Stimulated activated CD8-positive, alpha-beta memory T cell treated with anti-CD3 and anti-CD28 coated beads, Interleukin-4, amount 100 ng/mL, for 4 hours (primary cell): ENCODE data around the gene GALM.

Source experiments
- DNase-seq, 2 donors: peaks; one replicate each; pipeline ENCODE4 v3.0.0-alpha.2; 2020; ENCODE audit warnings: low read depth in 2 of 2, low spot score in 1 of 2

GALM gene

DNA sequence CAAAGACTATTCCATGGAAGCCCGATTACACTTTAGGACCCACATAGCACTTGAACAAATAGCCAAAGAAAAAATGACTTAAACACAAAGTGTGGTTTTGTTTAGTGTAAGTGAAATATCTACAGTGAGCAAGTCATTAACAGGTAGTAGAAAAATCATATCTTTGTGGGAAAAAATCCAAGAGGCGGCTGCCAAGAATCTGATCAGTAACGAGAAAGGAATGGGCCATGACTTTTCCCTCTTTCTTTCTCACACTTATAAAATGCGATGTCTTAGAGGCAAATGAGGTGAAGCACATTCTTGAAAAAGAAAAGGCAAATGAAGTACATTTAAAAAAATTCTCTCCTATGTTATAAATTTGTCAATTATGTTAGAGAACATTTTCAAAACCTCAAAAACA, 99.2 kb downstream of the GALM start:
- no peak for DNase-seq

DNA sequence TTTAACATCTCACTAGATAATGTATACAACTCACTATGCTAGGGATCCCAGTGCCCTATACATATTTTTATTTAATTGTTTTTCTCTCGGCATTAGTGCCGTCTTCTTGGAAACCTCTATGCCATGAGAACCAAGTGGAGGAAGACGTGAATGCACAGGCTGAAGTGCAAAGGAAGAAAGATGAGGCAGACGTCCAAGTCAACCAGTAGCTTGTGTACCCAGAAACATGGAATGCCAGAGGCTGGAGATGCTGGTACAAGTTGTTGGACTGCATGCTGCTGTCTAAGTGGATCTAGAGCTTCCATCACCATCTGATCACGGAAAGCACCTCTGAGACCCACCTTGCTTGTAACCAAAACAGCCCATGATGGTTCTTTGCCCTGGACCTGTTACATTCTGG, 99.6 kb downstream of the GALM start:
- DNase-seq = no peak

DNA sequence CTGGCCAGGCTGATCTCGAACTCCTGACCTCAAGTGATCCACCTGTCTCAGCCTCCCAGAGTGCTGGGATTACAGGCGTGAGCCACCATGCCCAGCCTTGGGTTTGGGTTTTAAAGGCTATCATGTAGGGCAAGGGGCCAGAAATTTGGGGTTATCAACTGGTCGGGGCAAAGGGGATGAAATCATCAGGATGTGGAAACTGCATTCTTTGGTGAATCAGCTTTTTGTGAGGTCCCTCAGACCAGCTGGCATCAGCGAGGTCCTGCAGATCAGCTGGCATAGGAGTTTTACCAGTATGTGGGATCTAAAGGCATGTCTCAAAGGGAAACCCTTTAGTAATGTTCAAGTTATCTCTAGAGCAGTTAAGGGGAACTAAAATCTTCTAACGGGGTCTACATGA, 105.7 kb downstream of the GALM start:
- no peak for DNase-seq

- DNase-seq = no peak
Measured at GRCh38 chr2:38775097-38775920, 109.4 kb downstream of the GALM start.

DNA sequence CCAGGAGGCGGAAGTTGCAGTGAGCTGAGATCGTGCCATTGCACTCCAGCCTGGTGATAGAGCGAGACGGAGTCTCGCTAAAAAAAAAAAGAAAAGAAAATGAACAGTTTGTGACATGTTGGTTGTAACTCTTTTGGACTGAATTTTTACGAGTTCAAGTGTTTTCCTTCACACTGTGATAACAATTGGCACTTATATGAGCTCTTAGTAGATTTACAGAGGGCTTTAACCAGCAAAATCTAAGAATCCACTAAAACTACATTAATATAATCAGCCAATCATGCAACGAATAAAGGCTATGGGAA, 110.0 kb downstream of the GALM start:
- no peak for DNase-seq

DNA sequence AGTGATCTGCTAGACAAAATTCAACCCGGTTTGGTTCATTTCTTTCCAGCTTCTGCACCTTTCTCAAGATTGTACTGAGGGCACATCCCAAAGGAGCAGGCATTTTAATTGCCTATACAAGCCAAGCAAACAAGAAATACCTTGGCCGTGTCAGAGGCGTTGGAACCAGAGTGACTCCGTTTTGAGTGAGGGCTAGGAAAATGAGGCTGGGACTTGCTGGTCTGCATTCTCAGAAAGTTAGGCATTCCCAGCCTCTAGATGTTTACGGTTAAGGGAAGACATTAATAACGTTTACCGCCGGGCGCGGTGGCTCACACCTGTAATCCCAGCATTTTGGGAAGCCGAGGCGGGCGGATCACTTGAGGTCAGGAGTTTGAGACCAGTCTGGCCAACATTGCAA, 110.6 kb downstream of the GALM start:
- no peak for DNase-seq

GRCh38 chr2:38778687-38779082, 112.8 kb downstream of the GALM start:
- no peak for DNase-seq

DNA sequence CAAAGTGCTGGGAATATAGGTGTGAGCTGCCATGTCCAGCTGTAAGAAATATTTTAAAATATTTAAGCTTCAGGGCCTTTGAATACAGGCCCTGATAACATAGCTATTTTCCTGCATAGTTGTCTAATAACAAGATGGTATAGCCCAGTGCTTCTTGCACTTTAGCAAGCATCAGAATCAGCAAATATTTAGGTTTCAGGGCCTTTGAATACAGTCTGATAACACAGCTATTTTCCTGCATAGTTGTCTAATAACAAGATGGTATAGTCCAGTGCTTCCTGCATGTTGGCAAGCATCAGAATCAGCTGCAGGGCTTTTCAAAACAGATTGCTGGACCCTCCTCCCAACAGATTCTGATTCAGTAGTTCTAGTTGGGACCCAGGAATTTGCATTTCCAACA, 117.7 kb downstream of the GALM start:
- DNase-seq = no peak
